HG03342 (cell line): Measurements from ENCODE around the gene ATP6V1B1.
"Not testable (repeated sequence)": the region's sequence is repeated elsewhere in the genome, so short reads cannot be mapped to it uniquely, and the experiment has no call there.

Experiments
- ATAC-seq: cut with Tn5 transposase; IDR thresholded peaks from one replicate; pipeline ENCODE4 v1.9.1; 2021; ENCODE audit warnings: mild to moderate bottlenecking, moderate library complexity; ENCODE audit not compliant: unreplicated experiment

Gene ATP6V1B1

GRCh38 chr2:71005271-71006202 lies 69.8 kb downstream of the ATP6V1B1 start:
- ATAC-seq, result no peak

GRCh38 chr2:71006323-71006722 lies 70.6 kb downstream of the ATP6V1B1 start:
- no peak for ATAC-seq

- no peak for ATAC-seq
Observed at GRCh38 chr2:71006955-71007799, 71.5 kb downstream of the ATP6V1B1 start.

GRCh38 chr2:71008342-71008741 lies 72.6 kb downstream of the ATP6V1B1 start:
- no peak for ATAC-seq

GRCh38 chr2:71011786-71012185 lies 76.1 kb downstream of the ATP6V1B1 start:
- not testable (repeated sequence) for ATAC-seq
